Cardiac fibroblast (primary cell): ENCODE results near the gene SNORC.
A peak's percentile ranks its signal among the peaks of the same experiment; 100 is the strongest.

Source experiments
- DNase-seq, 2 donors: peaks; one replicate each; pipeline versions ENCODE4 v3.0.0 to v3.0.0-alpha.2; 2010; ENCODE audit warnings: low read depth in 2 of 2
- H3K4me3 ChIP-seq, 2 donors: replicated peaks in 1 of 2; 1 replicate in 1 of 2; 2 replicates in 1 of 2; pipeline ENCODE4 v1.5.1; 2011; ENCODE audit warnings: low read depth in 2 of 2, low read length in 2 of 2, mild to moderate bottlenecking in 2 of 2, moderate library complexity in 1 of 2
- TF ChIP-seq, protein P1 (sequence below): IDR thresholded peaks from one replicate; pipeline ENCODE4 v1.5.1; 2011; ENCODE audit warnings: low read depth, mild to moderate bottlenecking, low read length, inconsistent platforms

SNORC gene

DNA sequence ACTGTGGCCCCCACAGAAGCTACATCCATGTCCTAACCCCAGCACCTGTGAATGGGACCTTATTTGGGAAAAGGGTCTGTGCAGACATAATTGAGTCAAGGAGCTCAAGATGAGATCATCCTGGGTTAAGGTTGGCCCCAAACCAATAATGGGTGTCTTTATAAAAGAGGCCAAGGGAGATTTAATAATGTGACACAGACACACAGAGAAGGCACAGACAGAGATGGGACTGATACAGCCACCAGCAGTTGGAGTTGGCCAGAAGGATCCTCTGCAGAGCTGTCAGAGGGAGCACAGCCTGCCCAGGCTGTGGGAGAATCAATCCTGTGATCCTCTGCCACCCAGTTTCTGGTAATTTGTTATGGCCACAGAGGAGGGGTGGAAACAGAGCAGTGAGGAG, 26.0 kb downstream of the SNORC start:
- DNase-seq, result no peak
- no peak overlapping the region for H3K4me3 ChIP-seq
- TF ChIP-seq, protein P1, sequence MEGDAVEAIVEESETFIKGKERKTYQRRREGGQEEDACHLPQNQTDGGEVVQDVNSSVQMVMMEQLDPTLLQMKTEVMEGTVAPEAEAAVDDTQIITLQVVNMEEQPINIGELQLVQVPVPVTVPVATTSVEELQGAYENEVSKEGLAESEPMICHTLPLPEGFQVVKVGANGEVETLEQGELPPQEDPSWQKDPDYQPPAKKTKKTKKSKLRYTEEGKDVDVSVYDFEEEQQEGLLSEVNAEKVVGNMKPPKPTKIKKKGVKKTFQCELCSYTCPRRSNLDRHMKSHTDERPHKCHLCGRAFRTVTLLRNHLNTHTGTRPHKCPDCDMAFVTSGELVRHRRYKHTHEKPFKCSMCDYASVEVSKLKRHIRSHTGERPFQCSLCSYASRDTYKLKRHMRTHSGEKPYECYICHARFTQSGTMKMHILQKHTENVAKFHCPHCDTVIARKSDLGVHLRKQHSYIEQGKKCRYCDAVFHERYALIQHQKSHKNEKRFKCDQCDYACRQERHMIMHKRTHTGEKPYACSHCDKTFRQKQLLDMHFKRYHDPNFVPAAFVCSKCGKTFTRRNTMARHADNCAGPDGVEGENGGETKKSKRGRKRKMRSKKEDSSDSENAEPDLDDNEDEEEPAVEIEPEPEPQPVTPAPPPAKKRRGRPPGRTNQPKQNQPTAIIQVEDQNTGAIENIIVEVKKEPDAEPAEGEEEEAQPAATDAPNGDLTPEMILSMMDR, result no peak

DNA sequence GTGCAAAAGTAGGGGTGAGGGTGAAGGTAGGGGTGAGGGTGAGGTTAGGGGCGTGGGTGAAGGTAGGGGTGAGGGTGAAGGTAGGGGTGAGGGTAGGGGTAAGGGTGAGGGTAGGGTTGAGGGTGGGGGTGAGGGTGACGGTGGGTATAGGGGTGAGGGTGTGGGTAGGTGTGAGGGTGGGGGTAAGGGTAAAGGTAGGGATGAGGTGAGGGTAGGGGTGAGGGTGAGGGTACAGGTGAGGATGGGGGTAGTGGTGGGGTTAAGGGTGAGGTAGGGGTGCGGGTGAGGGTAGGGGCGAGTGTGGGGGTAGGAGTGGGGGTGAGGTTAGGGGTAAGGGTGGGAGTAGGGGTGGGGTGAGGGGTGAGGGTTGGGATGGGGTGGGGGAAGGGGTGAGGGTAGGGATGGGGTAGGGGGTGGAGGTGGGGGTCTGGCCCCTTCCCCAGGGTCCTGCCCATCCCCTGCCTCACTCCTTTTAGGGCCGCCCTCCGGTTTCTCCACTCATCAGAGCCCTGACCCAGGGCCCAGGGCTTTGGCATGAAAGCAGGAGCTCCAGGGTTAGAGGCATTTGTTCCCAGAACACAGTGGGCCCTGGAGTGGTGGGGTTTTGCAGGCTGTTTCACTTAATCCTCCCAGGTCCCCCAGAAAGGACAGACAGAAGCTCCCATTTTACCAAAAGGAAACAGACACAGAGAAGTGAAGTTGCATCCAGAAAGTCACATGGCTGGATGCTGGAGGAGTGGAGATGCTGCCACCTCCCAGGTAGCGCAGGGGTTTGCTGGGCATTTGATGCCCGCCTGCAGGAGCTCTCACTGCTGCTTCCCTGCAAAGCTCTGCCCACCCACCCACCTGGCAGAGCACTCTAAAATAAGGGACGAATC, 26.9 kb downstream of the SNORC start:
- no peak for DNase-seq
- no peak overlapping the region for H3K4me3 ChIP-seq
- TF ChIP-seq, protein P1, result no peak

DNA sequence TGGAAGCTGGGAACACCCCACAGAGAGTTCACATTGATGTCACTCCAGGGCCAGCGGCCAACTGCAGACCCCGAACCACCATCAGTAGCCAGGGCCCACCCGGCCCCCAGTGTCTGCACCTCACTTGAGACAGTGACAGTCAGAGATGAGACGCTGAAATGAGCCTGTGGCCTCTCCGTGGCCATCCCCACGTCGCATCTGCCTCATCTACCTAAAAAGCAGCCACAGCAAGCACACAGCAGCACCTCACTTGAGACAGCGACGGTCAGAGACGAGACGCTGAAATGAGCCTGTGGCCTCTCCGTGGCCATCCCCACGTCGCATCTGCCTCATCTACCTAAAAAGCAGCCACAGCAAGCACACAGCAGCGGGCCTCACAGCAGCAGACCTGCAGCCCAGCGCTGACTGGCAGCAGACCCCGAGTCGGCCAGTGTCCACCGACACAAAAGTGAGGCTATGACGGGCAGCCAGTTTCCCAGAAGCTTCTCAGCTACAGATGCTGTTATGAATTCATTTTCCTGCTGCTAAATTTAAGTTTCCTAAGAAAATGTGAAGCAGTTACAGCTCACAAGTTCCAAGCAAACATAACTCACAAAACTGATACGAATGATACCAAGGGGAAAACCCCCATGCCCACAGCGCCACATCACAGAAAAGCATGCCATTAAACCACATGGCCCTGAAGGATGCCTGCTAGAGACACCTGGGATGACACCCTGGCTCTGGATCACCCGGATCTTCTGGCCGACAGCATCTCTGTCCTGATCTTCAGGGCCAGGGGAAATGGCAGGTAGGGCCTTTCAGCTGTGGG, 27.7 kb downstream of the SNORC start:
- DNase-seq, result no peak
- TF ChIP-seq, protein P1, result no peak
- no peak overlapping the region for H3K4me3 ChIP-seq

DNA sequence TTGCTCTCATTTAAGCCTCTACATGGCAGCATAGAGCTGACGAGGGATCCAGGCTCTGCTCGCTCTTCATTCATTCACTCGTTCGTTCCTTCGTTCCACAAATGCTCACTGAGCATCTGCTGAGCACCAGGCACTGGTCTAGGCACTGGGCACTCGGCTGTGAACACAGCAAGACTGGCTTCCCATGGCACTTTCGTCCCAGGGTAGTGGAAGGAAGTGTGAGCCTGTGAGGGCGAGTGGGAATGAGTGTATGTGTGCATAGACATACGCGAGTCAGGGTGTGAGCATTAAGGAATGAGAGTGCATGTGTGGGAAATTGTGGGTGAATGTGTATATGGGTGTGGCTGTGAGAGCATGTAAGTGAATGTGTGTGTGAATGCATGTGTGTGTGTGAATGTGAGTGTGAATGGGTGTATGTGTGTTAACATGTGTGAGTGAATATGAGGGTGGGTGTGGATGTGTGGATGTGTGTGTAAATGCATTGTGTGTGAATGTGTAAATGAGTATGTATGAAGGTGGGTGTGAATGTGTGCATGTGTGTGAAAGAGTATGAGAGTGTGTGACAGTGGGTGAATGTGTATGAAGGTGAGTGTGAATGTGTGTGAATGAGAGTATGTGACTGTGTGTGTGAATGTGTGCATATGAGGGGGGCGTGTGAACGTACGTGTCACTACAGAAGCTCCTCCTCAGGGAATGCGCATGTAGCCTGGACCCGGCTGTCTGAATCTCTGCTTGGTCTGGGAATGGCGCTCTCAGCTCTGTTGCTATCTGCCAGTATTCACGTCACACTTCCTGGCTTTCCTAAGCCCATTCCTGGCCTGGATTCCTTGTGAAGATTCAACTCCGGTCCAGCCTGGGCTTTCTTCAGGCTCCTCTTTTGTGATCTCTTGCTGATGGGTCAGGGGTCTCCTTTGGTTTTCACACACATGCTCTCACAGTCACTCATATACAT, 28.8 kb downstream of the SNORC start:
- TF ChIP-seq, protein P1, result no peak
- peak; percentile 63 to 94 for DNase-seq
- H3K4me3 ChIP-seq, result no peak overlapping the region

DNA sequence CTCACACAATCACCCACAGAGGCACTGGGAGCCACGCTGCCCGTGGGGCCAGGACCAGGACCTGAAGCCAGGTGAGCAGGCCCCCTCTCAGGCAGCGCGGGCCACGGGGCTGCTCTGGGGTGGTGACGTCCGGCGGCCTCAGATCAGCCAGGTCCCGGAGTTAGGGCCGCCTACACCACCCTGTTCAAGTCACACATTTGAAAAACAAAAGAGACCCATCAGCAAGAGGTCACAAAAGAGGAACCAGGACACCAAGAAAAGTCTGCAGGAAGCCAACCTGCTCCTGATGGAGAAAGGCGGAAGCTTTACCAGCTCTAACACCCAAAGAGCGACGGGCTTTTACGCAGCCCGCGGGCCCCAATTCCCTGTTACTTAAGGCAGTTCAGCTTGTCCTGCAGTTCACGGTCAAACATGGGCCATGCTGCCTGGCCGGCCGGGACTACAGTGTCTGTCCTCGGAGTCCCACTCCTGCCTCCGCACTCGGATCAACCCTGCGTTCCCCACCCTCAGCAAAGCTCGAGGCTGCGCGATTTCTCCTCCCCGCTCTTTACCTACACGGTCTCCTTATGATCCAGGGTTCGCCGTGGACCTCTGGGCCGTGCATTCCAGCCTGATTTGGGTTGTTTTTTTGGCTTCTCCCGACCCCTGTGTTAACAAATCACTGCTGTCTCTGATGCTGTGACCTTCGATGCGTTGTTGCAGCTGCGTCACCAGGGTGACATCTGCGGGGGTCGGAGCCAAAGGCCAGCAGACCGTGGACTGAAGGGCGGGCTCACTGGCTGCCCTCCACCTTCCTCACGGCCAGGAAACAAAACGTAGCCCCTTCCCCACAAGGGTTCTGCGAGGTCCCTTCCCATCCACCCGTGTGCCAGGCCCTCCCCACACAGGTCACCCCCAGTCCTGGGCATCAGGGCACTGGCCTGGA, 31.0 kb downstream of the SNORC start:
- no peak overlapping the region for H3K4me3 ChIP-seq
- DNase-seq, result peak in 1 of 2 donors; percentile 5
- TF ChIP-seq, protein P1, result no peak
